ENCODE results near the gene TBCE.

TBCE gene

GRCh38 chr1:235367000-235367908, at the start of gene TBCE:
TSS of gene TBCE (plus strand) at chr1:235367427. CDS start at chr1:235380050, 12,623 bp downstream.
- DNase-seq, result peak; percentile 82

- no peak for DNase-seq
Observed at GRCh38 chr1:235319255-235319654, 48.0 kb upstream of the TBCE start.

- no peak for DNase-seq
Observed at GRCh38 chr1:235320521-235321179, 46.6 kb upstream of the TBCE start.

GRCh38 chr1:235324296-235324695, 42.9 kb upstream of the TBCE start:
- no peak for DNase-seq

GRCh38 chr1:235325139-235325538, 42.1 kb upstream of the TBCE start:
- no peak for DNase-seq

- DNase-seq, result no peak
Observed at GRCh38 chr1:235325854-235326253, 41.4 kb upstream of the TBCE start.

- DNase-seq, result peak; percentile 66
Observed at GRCh38 chr1:235326719-235327558, 40.3 kb upstream of the TBCE start.

GRCh38 chr1:235327559-235328270, 39.5 kb upstream of the TBCE start, which contains the start of gene ARID4B:
TSS of gene ARID4B (minus strand) at chr1:235328179. CDS start at chr1:235326919, 1,260 bp downstream.
- DNase-seq, result peak; percentile 59

- DNase-seq, result peak; percentile 97
Observed at GRCh38 chr1:235328271-235329138, 38.7 kb upstream of the TBCE start, which contains the start of gene GGPS1. TSS of gene GGPS1 (plus strand) at chr1:235328570. CDS start at chr1:235335265, 6,695 bp downstream.

- peak; percentile 37 for DNase-seq
Observed at GRCh38 chr1:235329139-235329902, 37.9 kb upstream of the TBCE start.

- DNase-seq, result no peak
Observed at GRCh38 chr1:235330918-235331285, 36.3 kb upstream of the TBCE start.

- no peak for DNase-seq
Observed at GRCh38 chr1:235331401-235331800, 35.8 kb upstream of the TBCE start.

GRCh38 chr1:235336903-235337302, 30.3 kb upstream of the TBCE start:
- DNase-seq, result no peak

- no peak for DNase-seq
Observed at GRCh38 chr1:235339746-235340145, 27.5 kb upstream of the TBCE start.

GRCh38 chr1:235341334-235341733, 25.9 kb upstream of the TBCE start:
- no peak for DNase-seq

GRCh38 chr1:235342039-235342438, 25.2 kb upstream of the TBCE start:
- DNase-seq, result no peak

- no peak for DNase-seq
Observed at GRCh38 chr1:235342471-235342870, 24.8 kb upstream of the TBCE start.

- DNase-seq, result no peak
Observed at GRCh38 chr1:235343726-235344125, 23.5 kb upstream of the TBCE start.

GRCh38 chr1:235351441-235351840, 15.8 kb upstream of the TBCE start:
- no peak for DNase-seq

- no peak for DNase-seq
Observed at GRCh38 chr1:235351898-235352297, 15.3 kb upstream of the TBCE start.

All from activated naive CD4-positive, alpha-beta T cell treated with anti-CD3 and anti-CD28 coated beads, Interleukin-2, amount 50 U/mL, for 16 hours (primary cell).